GM12878 (cell line): ENCODE data around the gene PGM3. TPM values are rescaled to one million over a fixed set of nuclear protein-coding genes. Genes with fewer than 3 reads are reported as not detected.

Experiments
- ATAC-seq: fragments of 200-7000 bp; cut with Tn5 transposase; 3 replicates; pipeline ENCODE4 v1.9.1; 2020; ENCODE audit warnings: mild to moderate bottlenecking, moderate library complexity
- BruUV-seq: library from RNA; stranded (reverse); fragments of 400-500 nt; replicated peaks from 2 replicates; lab custom pipeline; 2021; lab: Mats Ljungman, UMichigan
- CTCF ChIA-PET: fragments of 300-600 bp; sonication (Branson Sonifier 250); formaldehyde crosslinking; extraction: SDS; loops from one replicate; lab custom pipeline; 2021; ENCODE audit warnings: inconsistent platforms; lab: Yijun Ruan, JAX
- POLR2A ChIA-PET: fragments of 350-600 bp; formaldehyde crosslinking; extraction: SDS; loops from one replicate; lab custom pipeline; 2021; ENCODE audit warnings: inconsistent platforms; lab: Charles Lee
- RAD21 ChIA-PET: fragments of 300-600 bp; sonication (Branson Sonifier 250); formaldehyde crosslinking; loops from one replicate; lab custom pipeline; 2023; ENCODE audit warnings: antibody characterized with exemption; ENCODE audit not compliant: unreplicated experiment; lab: Charles Lee
- SMC1A ChIA-PET: fragments of 300-600 bp; sonication (Branson Sonifier 250); formaldehyde crosslinking; loops from one replicate; lab custom pipeline; 2023; ENCODE audit not compliant: unreplicated experiment, uncharacterized antibody; lab: Charles Lee
- DNase-seq: peaks from one replicate; pipeline ENCODE4 v3.0.0-alpha.2; 2011; ENCODE audit warnings: low read depth, low spot score
- FAIRE-seq: peaks from 3 replicates; lab custom pipeline; 2011; peaks lifted over from hg19 to GRCh38; lab: Jason Lieb, UNC
- H2AFZ ChIP-seq: 2 replicates; pipeline ENCODE4 v1.6.0; 2011; ENCODE audit warnings: low read depth, low read length, control low read depth; ENCODE audit not compliant: control insufficient read depth
- H3K27ac ChIP-seq: 2 replicates; pipeline ENCODE4 v1.5.1; 2011; ENCODE audit warnings: control low read depth; ENCODE audit not compliant: control insufficient read depth, insufficient read depth
- H3K27me3 ChIP-seq, 2 experiments: replicated peaks in 1 of 2; 2 replicates each; pipeline versions ENCODE4 v1.6.0 to v1.6.1; 2011; ENCODE audit warnings: low read length in 1 of 2; ENCODE audit not compliant: control insufficient read depth in 2 of 2, insufficient read depth in 2 of 2
- H3K36me3 ChIP-seq, 2 experiments: 2 replicates each; pipeline ENCODE4 v1.5.1; 2011; ENCODE audit warnings: low read length in 1 of 2; ENCODE audit not compliant: control insufficient read depth in 2 of 2, insufficient read depth in 2 of 2
- H3K4me1 ChIP-seq: 2 replicates; pipeline ENCODE4 v1.6.1; 2011; ENCODE audit warnings: mild to moderate bottlenecking, low read length, moderate library complexity, mixed read lengths; ENCODE audit not compliant: control insufficient read depth, insufficient read depth
- H3K4me2 ChIP-seq: 2 replicates; pipeline ENCODE4 v1.6.0; 2011; ENCODE audit warnings: control low read depth; ENCODE audit not compliant: control insufficient read depth, insufficient read depth
- H3K4me3 ChIP-seq: fragments of 200-600 bp; sonication (generic); 2 replicates; pipeline ENCODE4 v1.5.1; 2016
- H3K79me2 ChIP-seq: 2 replicates; pipeline ENCODE4 v1.6.0; 2011; ENCODE audit warnings: low read length; ENCODE audit not compliant: control insufficient read depth, insufficient read depth
- H3K9ac ChIP-seq: 2 replicates; pipeline ENCODE4 v1.8.0; 2011; ENCODE audit warnings: low read length, control low read depth, mixed read lengths; ENCODE audit not compliant: control insufficient read depth, insufficient read depth
- H3K9me3 ChIP-seq: replicated peaks from 3 replicates; pipeline ENCODE4 v1.5.1; 2011; ENCODE audit warnings: mild to moderate bottlenecking, low read length; ENCODE audit not compliant: control insufficient read depth, insufficient read depth
- H4K20me1 ChIP-seq: 2 replicates; pipeline ENCODE4 v1.6.0; 2011; ENCODE audit not compliant: control insufficient read depth, insufficient read depth
- HDAC2 ChIP-seq: fragments of 200-600 bp; sonication (generic); IDR thresholded peaks from 2 replicates; pipeline ENCODE4 v1.6.1; 2017
- IRF5 ChIP-seq: fragments of 450-650 bp; IDR thresholded peaks from 2 replicates; pipeline ENCODE4 v1.6.1; 2017; ENCODE audit warnings: borderline replicate concordance
- NFXL1 ChIP-seq: fragments of 450-650 bp; IDR thresholded peaks from 2 replicates; pipeline ENCODE4 v1.6.1; 2017; ENCODE audit warnings: antibody characterized with exemption, mild to moderate bottlenecking, borderline replicate concordance
- PML ChIP-seq: IDR thresholded peaks from 2 replicates; pipeline ENCODE4 v1.6.1; 2012; ENCODE audit warnings: low read length, inconsistent platforms
- SMAD1 ChIP-seq: fragments of 450-650 bp; IDR thresholded peaks from 2 replicates; pipeline ENCODE4 v1.6.1; 2018; ENCODE audit warnings: mild to moderate bottlenecking, low read depth; ENCODE audit not compliant: partially characterized antibody
- ZBED1 ChIP-seq: IDR thresholded peaks from 2 replicates; pipeline ENCODE4 v1.6.1; 2016; ENCODE audit warnings: borderline replicate concordance
- WGBS: methylation state at CpG from one replicate; pipeline ENCODE4 v1.1.6; 2016; ENCODE audit warnings: low lambda C conversion rate; ENCODE audit not compliant: insufficient replicate concordance, insufficient coverage; ENCODE audit errors: missing lambda C conversion rate; 5-methylcytosine and 5-hydroxymethylcytosine counted together
- in situ Hi-C: fragments of 300-500 bp; cut with MboI; formaldehyde crosslinking; loops from 9 replicates; pipeline ENCODE4 v1.14.3; 2018; ENCODE audit warnings: mixed read lengths
- intact Hi-C: fragments of 100-400 bp; cut with micrococcal nuclease; formaldehyde crosslinking; loops from one replicate; pipeline ENCODE4 v1.14.2; 2022; ENCODE audit not compliant: unreplicated experiment
- polyA plus RNA-seq, 11 experiments: library from polyadenylated mRNA; depleted of rRNA in 4 of 11; unstranded in 6 of 11; stranded (reverse) in 5 of 11; fragments of >200 nt; fragmentation: Nextera tagmentation in 4 of 11; fragmentation: Illumina TruSeq in 1 of 11; extraction: Ambion mirVana in 4 of 11; extraction: Trizol in 1 of 11; gene quantifications; 1 replicate in 1 of 11; 2 replicates in 10 of 11; pipeline versions ENCODE4 v1.2.1 to v1.2.3, GENCODE V29; 2011 to 2016; ENCODE audit warnings: inconsistent platforms in 2 of 11, missing spikeins in 2 of 11, low read depth in 1 of 11
- total RNA-seq, 4 experiments: library from RNA; depleted of rRNA in 3 of 4; stranded (reverse); fragments of >200 nt in 3 of 4; fragmentation: Illumina TruSeq in 1 of 4; extraction: Trizol in 1 of 4; gene quantifications; 2 replicates each; pipeline versions ENCODE4 v1.2.1 to v1.2.3, GENCODE V29; 2013 to 2021

The PGM3 gene
- total and polyA plus RNA-seq, 10 of the 15 experiments (the other 5 are each of a cell fraction or from before 2014, with no cell fraction given), result 13.0 to 36.0 (median 24.6) TPM

- CTCF ChIA-PET, result no interaction called here
- BruUV-seq, result no TSS peak
These were observed 68.5 kb downstream of the PGM3 start for GRCh38 chr6:83124553-83124952.

GRCh38 chr6:83119742-83120300 is 73.2 kb downstream of the PGM3 start:
- Histone ChIP-seq H3K4me3 (no peak overlapping the region), H3K4me2 (no peak overlapping the region), H3K27me3 (no peaks in the 10 kb centered on the region), H3K9ac (no peak overlapping the region), H3K79me2 (no peaks in the 10 kb centered on the region), H2AFZ (no peak overlapping the region), H3K9me3 (no peaks in the 10 kb centered on the region), H3K36me3 (peaks cover 0 to 5% of the 10 kb centered on the region in 2 experiments; a peak in 1 of 4 replicates), H3K27ac (no peak overlapping the region), H3K4me1 (no peaks in the 10 kb centered on the region), H4K20me1 (no peaks in the 10 kb centered on the region)
- no peak for FAIRE-seq
- CTCF ChIA-PET, result interaction anchor here (1.7 to 5.3 kb wide), 2 partner anchors 54 to 95 kb away, joined by 5 to 37 read pairs; partner anchors contain the start of genes DOP1A and UBE3D
- no peak for TF ChIP-seq PML
- no peak for TF ChIP-seq IRF5
- no peak for TF ChIP-seq ZBED1
- RAD21 ChIA-PET, result interaction anchor here (1.2 kb wide), 1 partner anchor 10 kb away, joined by 3 read pairs; no protein-coding TSS in a partner anchor
- no TSS peak for BruUV-seq
- 100% methylated on average over 2 of the region's 2 CpGs for WGBS
- in situ Hi-C loops, result no loop called here
- intact Hi-C loops, result loop anchor here (2.0 kb wide), 1 partner anchor 53 kb away; the partner anchor contains the start of gene DOP1A
- ATAC-seq, result no peak
- SMC1A ChIA-PET, result interaction anchor here (0.7 kb wide), 1 partner anchor 33 kb away, joined by 3 read pairs; no protein-coding TSS in a partner anchor
- no peak for DNase-seq
- POLR2A ChIA-PET, result no interaction called here

More at GRCh38 chr6:83124553-83124952, 68.5 kb downstream of the PGM3 start:
- no peaks in the 10 kb centered on the region for H3K79me2 ChIP-seq
- FAIRE-seq, result no peak
- no peak overlapping the region for H2AFZ ChIP-seq
- no peaks in the 10 kb centered on the region for H3K27me3 ChIP-seq
- RAD21 ChIA-PET, result no interaction called here
- ATAC-seq, result no peak
- DNase-seq, result no peak
- H3K9ac ChIP-seq, result no peak overlapping the region
- TF ChIP-seq SMAD1 (no peak), HDAC2 (no peak), NFXL1 (no peak)
- in situ Hi-C loops, result no loop called here
- H3K4me1 ChIP-seq, result no peaks in the 10 kb centered on the region
- H3K4me3 ChIP-seq, result no peak overlapping the region
- H3K27ac ChIP-seq, result no peak overlapping the region
- intact Hi-C loops, result no loop called here
- SMC1A ChIA-PET, result no interaction called here
- peaks cover 6 to 30% of the 10 kb centered on the region in 2 experiments for H3K36me3 ChIP-seq
- POLR2A ChIA-PET, result no interaction called here
- 99% methylated on average over 3 of the region's 3 CpGs for WGBS
- no peaks in the 10 kb centered on the region for H3K9me3 ChIP-seq
- H4K20me1 ChIP-seq, result no peaks in the 10 kb centered on the region
- H3K4me2 ChIP-seq, result no peak overlapping the region
